Sigmoid colon (tissue), 3 donors: ENCODE measurements around the gene ZNF410.
"Not testable (repeated sequence)": the region's sequence is repeated elsewhere in the genome, so short reads cannot be mapped to it uniquely, and the experiment has no call there.

ENCODE experiments used
- POLR2A ChIP-seq, 2 donors: fragments of 450-650 bp; IDR thresholded peaks; one replicate each; pipeline ENCODE4 v1.6.1; 2016; ENCODE audit warnings: antibody characterized with exemption in 2 of 2, mild to moderate bottlenecking in 2 of 2, moderate library complexity in 2 of 2
- TF ChIP-seq, protein P1 (sequence below), 4 experiments: fragments of 450-650 bp in 3 of 4; fragments of 200-600 bp in 1 of 4; IDR thresholded peaks; one replicate each; pipeline ENCODE4 v1.5.1; 2016 to 2019; ENCODE audit warnings: antibody characterized with exemption in 4 of 4, mild to moderate bottlenecking in 3 of 4, moderate library complexity in 2 of 4

DNA sequence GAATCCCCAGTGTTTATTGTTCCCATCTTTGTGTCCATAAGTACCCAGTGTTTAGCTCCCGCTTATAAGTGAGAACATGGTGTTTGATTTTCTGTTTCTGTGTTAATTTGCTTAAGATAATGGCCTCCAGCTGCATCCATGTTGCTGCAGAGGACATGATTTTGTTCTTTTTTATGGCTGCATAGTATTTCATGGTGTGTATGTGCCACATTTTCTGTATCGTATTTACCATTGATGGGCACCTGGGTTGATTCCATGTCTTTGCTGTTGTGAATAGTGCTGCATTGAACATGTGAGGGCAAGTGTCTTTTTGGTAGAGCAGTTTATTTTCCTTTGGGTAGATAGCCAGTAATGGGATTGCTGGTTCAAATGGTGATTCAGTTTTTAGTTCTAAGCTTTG is 32.8 kb downstream of the ZNF410 start:
- TF ChIP-seq, protein P1, sequence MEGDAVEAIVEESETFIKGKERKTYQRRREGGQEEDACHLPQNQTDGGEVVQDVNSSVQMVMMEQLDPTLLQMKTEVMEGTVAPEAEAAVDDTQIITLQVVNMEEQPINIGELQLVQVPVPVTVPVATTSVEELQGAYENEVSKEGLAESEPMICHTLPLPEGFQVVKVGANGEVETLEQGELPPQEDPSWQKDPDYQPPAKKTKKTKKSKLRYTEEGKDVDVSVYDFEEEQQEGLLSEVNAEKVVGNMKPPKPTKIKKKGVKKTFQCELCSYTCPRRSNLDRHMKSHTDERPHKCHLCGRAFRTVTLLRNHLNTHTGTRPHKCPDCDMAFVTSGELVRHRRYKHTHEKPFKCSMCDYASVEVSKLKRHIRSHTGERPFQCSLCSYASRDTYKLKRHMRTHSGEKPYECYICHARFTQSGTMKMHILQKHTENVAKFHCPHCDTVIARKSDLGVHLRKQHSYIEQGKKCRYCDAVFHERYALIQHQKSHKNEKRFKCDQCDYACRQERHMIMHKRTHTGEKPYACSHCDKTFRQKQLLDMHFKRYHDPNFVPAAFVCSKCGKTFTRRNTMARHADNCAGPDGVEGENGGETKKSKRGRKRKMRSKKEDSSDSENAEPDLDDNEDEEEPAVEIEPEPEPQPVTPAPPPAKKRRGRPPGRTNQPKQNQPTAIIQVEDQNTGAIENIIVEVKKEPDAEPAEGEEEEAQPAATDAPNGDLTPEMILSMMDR (IDR thresholded peaks at IDR 0.05) = not testable (repeated sequence)
- TF ChIP-seq POLR2A (IDR thresholded peaks at IDR 0.05) = not testable (repeated sequence)
